ENCODE results near the gene PTPRD.

The PTPRD gene

DNA sequence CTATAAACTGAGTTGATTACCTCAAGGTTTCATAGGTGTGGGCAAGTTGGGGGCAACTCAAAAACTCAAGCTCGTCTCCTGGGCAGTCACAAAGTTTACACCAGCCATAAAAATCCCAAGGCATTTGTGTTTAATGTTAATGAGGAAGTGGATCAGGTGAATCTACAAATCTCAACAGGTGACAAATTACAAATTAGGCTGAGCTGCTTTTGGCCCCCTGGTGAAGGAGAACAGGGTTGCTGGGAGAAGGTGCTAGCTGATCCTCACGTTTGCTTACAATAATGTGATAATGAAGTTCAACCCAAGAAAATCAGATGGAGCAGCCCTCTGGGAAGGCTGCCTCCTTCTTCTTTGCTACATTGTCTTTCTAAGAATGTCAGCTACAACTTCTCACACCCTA is 2324.8 kb downstream of the PTPRD start:
- TF ChIP-seq, protein P1, sequence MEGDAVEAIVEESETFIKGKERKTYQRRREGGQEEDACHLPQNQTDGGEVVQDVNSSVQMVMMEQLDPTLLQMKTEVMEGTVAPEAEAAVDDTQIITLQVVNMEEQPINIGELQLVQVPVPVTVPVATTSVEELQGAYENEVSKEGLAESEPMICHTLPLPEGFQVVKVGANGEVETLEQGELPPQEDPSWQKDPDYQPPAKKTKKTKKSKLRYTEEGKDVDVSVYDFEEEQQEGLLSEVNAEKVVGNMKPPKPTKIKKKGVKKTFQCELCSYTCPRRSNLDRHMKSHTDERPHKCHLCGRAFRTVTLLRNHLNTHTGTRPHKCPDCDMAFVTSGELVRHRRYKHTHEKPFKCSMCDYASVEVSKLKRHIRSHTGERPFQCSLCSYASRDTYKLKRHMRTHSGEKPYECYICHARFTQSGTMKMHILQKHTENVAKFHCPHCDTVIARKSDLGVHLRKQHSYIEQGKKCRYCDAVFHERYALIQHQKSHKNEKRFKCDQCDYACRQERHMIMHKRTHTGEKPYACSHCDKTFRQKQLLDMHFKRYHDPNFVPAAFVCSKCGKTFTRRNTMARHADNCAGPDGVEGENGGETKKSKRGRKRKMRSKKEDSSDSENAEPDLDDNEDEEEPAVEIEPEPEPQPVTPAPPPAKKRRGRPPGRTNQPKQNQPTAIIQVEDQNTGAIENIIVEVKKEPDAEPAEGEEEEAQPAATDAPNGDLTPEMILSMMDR (IDR thresholded peaks at IDR 0.05; ENCODE audit: insufficient read depth, missing control alignments) = no peak
- FAIRE-seq (no peak), DNase-seq (ENCODE audit: insufficient read length, low spot score) (no peak)

DNA sequence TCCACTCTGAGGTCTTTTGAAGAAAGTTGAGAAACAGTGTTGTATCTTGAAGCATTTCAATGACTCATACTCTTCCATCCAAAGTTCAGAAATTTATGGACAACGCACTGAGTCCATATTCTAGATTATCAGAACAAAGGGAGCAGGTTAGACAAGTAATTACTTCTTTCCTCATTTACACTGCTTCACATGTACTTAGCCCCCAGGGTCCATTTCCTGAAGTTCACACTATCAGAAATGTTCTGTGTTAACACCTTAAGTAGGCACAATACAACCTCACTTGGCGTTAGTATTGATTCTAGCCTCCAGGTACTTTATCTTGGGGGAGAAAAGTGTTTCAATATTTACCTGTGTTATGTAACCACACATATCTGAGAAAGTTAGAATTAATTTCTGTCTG is 2325.3 kb downstream of the PTPRD start:
- TF ChIP-seq, protein P1 (IDR thresholded peaks at IDR 0.05; ENCODE audit: insufficient read depth, missing control alignments) = no peak
- DNase-seq (ENCODE audit: insufficient read length, low spot score) = no peak
- no peak for FAIRE-seq

DNA sequence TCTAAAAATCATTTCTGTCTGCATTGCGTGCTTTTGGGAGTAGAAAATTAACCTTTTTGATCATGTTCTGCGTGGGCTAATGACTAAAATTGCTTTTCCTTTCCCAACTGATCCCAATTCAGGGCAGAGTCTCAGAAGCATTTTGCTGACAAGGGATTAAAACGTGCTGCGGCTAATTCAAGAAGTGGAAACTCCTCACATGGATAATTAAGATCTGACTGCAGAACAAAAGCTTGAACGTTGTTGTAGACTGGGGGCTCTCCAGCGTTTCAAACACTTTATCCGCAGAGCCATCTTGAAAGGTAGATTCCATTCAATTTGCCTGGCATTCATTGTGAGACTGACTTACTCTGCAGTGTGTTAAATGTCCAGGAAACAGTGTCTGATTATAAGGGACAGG is 2327.9 kb downstream of the PTPRD start:
- DNase-seq (ENCODE audit: insufficient read length, low spot score) (no peak), FAIRE-seq (no peak)
- TF ChIP-seq, protein P1 (IDR thresholded peaks at IDR 0.05; ENCODE audit: insufficient read depth, missing control alignments) = no peak

DNA sequence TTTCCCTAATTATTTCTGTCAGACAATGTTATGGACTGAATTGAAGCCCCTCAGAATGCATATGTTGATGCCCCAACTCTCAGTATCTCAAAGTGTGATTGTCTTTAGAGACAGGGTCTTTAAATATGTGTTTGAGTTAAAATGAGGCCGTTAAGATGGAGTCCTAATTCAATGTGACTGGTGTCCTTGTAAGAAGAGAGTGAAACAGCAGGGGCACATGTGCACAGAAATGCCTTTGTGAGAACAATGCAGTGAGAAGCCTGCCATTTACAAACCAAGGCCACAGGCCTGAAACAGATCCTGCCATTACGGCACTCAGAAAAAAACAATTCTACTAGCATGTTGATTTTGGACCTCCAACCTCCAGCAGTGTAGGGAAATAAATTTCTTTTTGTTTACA is 2330.3 kb downstream of the PTPRD start:
- FAIRE-seq (no peak), DNase-seq (ENCODE audit: insufficient read length, low spot score) (no peak)
- TF ChIP-seq, protein P1 (IDR thresholded peaks at IDR 0.05; ENCODE audit: insufficient read depth, missing control alignments) = no peak

DNA sequence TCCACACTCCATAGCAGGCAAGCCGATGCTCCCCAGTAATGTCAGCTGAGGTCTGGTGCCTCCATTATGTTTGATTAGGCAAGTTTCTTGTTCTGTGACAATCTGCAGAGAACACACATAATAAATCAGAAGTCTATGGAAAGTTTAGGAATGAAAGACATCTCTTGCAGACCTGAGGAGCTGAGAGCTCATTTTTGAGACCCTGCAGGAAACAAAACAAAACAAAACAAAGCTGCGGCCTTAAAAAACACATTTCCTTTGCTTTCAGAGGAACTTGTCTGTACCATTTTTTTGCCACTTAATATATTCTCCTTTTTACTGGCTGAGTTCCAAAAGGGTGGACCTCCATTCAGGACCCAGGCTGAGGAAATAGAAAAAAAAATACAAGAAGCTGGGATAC is 2332.0 kb downstream of the PTPRD start:
- no peak for FAIRE-seq
- DNase-seq (ENCODE audit: insufficient read length, low spot score) = no peak
- TF ChIP-seq, protein P1 (IDR thresholded peaks at IDR 0.05; ENCODE audit: insufficient read depth, missing control alignments) = no peak

DNA sequence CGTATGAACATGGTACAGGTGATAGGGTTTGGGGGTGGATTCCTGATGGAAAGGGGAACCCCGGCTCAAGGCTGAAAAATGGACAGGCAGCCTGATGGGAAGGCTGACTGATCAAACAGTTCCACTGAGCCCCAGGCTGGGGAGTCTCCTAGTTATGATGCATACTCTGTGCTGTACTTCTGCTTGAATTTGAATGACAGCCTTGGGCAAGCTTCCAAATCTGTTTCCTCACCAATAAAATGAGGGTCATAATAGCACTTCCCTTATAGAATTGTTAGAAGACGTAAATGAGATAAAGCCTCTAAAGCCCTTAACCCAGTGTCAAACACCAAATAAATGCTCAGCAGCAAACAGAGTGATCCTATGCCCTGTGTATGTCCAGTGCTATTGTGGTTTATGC is 2334.8 kb downstream of the PTPRD start:
- no peak for DNase-seq (ENCODE audit: insufficient read length, low spot score)
- no peak for FAIRE-seq
- TF ChIP-seq, protein P1 (IDR thresholded peaks at IDR 0.05; ENCODE audit: insufficient read depth, missing control alignments) = no peak

DNA sequence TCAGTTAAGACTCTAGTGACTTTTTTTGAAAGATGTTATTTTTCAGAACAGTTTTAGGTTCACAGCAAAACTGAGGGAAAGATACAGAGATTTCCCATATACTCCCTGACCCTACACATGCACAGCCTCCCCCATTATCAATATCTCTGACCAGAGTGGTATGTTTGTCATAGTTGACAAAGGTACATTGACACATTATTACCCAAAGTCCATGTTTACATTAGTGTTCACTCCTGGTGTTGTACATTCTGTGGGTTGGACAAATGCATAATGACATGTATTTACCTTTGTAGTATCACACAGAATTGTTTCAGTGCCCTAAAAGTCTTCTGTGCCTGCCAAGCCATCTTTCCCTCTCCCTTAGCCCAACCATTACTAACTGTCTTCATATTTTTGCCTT is 2342.6 kb downstream of the PTPRD start:
- TF ChIP-seq, protein P1 (IDR thresholded peaks at IDR 0.05; ENCODE audit: insufficient read depth, missing control alignments) = no peak
- FAIRE-seq (no peak), DNase-seq (ENCODE audit: insufficient read length, low spot score) (no peak)
